Esophagus squamous epithelium (tissue), 4 donors: Measurements from ENCODE around the gene CNTN4.

Source experiments
- POLR2A ChIP-seq, 4 donors: fragments of 450-650 bp; IDR thresholded peaks; one replicate each; pipeline ENCODE4 v1.6.1; 2017; ENCODE audit warnings: antibody characterized with exemption in 4 of 4, mild to moderate bottlenecking in 4 of 4, moderate library complexity in 3 of 4
- TF ChIP-seq, protein P1 (sequence below), 6 experiments: fragments of 450-650 bp in 4 of 6; fragments of 200-600 bp in 2 of 6; sonication (generic) in 2 of 6; IDR thresholded peaks; one replicate each; pipeline ENCODE4 v1.5.1; 2016 to 2019; ENCODE audit warnings: antibody characterized with exemption in 6 of 6, mild to moderate bottlenecking in 4 of 6, moderate library complexity in 4 of 6

- TF ChIP-seq, protein P1, sequence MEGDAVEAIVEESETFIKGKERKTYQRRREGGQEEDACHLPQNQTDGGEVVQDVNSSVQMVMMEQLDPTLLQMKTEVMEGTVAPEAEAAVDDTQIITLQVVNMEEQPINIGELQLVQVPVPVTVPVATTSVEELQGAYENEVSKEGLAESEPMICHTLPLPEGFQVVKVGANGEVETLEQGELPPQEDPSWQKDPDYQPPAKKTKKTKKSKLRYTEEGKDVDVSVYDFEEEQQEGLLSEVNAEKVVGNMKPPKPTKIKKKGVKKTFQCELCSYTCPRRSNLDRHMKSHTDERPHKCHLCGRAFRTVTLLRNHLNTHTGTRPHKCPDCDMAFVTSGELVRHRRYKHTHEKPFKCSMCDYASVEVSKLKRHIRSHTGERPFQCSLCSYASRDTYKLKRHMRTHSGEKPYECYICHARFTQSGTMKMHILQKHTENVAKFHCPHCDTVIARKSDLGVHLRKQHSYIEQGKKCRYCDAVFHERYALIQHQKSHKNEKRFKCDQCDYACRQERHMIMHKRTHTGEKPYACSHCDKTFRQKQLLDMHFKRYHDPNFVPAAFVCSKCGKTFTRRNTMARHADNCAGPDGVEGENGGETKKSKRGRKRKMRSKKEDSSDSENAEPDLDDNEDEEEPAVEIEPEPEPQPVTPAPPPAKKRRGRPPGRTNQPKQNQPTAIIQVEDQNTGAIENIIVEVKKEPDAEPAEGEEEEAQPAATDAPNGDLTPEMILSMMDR (IDR thresholded peaks at IDR 0.05) = no peak
- no peak for TF ChIP-seq POLR2A (IDR thresholded peaks at IDR 0.05)
These were observed 990.4 kb downstream of the CNTN4 start for GRCh38 chr3:3089017-3089416.
